HL-60 (cell line): ENCODE measurements around the gene NRF1.

ENCODE experiments used
- DNase-seq, 2 experiments: peaks; one replicate each; pipeline ENCODE4 v3.0.0-alpha.2; 2010 to 2020; ENCODE audit warnings: low read depth in 1 of 2, low spot score in 1 of 2
- H3K27ac ChIP-seq: fragments of 250-450 bp; sonication (Bioruptor Pico); replicated peaks from 2 replicates; pipeline ENCODE4 v1.5.1; 2020; ENCODE audit warnings: mild to moderate bottlenecking, moderate library complexity
- H3K27me3 ChIP-seq: fragments of 250-450 bp; sonication (Bioruptor Pico); 2 replicates; pipeline ENCODE4 v1.5.1; 2021; ENCODE audit warnings: mild to moderate bottlenecking, moderate library complexity; ENCODE audit not compliant: insufficient read depth, poor library complexity, severe bottlenecking
- H3K4me3 ChIP-seq: replicated peaks from 2 replicates; pipeline ENCODE4 v1.5.1; 2011; ENCODE audit warnings: mild to moderate bottlenecking, control low read depth, low read length; ENCODE audit not compliant: insufficient read depth
- GABPA ChIP-seq: IDR thresholded peaks from 2 replicates; pipeline ENCODE4 v1.6.1; 2012; ENCODE audit warnings: low read depth
- POLR2AphosphoS5 ChIP-seq: IDR thresholded peaks from 2 replicates; pipeline ENCODE4 v1.6.1; 2012; ENCODE audit warnings: low read depth
- SPI1 ChIP-seq: IDR thresholded peaks from 2 replicates; pipeline ENCODE4 v1.6.1; 2012; ENCODE audit warnings: low read depth, mild to moderate bottlenecking, borderline replicate concordance
- TF ChIP-seq, protein P1 (sequence below): IDR thresholded peaks from one replicate; pipeline ENCODE4 v1.5.1; 2011; ENCODE audit warnings: low read length, control low read depth, inconsistent platforms; ENCODE audit not compliant: insufficient read depth
- TF ChIP-seq, protein P2 (sequence below): IDR thresholded peaks from 2 replicates; pipeline ENCODE4 v1.6.1; 2012; ENCODE audit warnings: low read depth; ENCODE audit not compliant: insufficient replicate concordance

Gene NRF1

DNA sequence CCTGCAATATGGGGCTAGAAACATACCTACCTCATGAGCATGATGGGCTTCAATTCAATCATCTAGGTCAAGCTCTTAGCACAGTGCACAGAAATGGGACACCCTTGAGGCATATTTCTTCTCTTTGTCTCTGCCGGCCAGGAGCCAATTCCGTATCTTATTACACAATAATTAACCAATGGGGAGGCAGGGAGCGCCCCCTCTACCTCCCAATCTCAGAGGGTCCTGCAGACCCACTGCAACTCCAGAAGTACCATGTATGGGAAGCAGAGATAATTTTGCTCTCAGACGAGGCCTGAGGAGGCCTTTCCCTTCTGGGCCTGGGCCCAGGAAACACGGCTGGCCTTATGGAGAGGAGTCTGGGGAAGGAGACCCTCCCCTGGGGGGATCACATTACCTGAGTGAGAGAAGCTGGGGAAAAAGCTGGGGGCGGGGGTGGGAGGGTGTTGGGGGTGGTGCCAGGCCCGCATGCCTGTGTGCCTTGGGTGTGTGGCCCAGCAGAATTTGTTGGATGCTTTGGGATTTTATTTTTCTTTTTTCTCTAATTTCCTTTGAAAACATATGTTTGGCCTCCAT, 185.8 kb downstream of the NRF1 start:
- TF ChIP-seq, protein P1, sequence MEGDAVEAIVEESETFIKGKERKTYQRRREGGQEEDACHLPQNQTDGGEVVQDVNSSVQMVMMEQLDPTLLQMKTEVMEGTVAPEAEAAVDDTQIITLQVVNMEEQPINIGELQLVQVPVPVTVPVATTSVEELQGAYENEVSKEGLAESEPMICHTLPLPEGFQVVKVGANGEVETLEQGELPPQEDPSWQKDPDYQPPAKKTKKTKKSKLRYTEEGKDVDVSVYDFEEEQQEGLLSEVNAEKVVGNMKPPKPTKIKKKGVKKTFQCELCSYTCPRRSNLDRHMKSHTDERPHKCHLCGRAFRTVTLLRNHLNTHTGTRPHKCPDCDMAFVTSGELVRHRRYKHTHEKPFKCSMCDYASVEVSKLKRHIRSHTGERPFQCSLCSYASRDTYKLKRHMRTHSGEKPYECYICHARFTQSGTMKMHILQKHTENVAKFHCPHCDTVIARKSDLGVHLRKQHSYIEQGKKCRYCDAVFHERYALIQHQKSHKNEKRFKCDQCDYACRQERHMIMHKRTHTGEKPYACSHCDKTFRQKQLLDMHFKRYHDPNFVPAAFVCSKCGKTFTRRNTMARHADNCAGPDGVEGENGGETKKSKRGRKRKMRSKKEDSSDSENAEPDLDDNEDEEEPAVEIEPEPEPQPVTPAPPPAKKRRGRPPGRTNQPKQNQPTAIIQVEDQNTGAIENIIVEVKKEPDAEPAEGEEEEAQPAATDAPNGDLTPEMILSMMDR, result no peak
- TF ChIP-seq, protein P2, sequence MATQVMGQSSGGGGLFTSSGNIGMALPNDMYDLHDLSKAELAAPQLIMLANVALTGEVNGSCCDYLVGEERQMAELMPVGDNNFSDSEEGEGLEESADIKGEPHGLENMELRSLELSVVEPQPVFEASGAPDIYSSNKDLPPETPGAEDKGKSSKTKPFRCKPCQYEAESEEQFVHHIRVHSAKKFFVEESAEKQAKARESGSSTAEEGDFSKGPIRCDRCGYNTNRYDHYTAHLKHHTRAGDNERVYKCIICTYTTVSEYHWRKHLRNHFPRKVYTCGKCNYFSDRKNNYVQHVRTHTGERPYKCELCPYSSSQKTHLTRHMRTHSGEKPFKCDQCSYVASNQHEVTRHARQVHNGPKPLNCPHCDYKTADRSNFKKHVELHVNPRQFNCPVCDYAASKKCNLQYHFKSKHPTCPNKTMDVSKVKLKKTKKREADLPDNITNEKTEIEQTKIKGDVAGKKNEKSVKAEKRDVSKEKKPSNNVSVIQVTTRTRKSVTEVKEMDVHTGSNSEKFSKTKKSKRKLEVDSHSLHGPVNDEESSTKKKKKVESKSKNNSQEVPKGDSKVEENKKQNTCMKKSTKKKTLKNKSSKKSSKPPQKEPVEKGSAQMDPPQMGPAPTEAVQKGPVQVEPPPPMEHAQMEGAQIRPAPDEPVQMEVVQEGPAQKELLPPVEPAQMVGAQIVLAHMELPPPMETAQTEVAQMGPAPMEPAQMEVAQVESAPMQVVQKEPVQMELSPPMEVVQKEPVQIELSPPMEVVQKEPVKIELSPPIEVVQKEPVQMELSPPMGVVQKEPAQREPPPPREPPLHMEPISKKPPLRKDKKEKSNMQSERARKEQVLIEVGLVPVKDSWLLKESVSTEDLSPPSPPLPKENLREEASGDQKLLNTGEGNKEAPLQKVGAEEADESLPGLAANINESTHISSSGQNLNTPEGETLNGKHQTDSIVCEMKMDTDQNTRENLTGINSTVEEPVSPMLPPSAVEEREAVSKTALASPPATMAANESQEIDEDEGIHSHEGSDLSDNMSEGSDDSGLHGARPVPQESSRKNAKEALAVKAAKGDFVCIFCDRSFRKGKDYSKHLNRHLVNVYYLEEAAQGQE, result no peak
- no peak for TF ChIP-seq POLR2AphosphoS5
- no peak for TF ChIP-seq GABPA
- no peak for TF ChIP-seq SPI1
- DNase-seq, result no peak
- H3K27me3 ChIP-seq, result no peaks in the 10 kb centered on the region
- H3K4me3 ChIP-seq, result no peak overlapping the region
- H3K27ac ChIP-seq, result no peak overlapping the region

DNA sequence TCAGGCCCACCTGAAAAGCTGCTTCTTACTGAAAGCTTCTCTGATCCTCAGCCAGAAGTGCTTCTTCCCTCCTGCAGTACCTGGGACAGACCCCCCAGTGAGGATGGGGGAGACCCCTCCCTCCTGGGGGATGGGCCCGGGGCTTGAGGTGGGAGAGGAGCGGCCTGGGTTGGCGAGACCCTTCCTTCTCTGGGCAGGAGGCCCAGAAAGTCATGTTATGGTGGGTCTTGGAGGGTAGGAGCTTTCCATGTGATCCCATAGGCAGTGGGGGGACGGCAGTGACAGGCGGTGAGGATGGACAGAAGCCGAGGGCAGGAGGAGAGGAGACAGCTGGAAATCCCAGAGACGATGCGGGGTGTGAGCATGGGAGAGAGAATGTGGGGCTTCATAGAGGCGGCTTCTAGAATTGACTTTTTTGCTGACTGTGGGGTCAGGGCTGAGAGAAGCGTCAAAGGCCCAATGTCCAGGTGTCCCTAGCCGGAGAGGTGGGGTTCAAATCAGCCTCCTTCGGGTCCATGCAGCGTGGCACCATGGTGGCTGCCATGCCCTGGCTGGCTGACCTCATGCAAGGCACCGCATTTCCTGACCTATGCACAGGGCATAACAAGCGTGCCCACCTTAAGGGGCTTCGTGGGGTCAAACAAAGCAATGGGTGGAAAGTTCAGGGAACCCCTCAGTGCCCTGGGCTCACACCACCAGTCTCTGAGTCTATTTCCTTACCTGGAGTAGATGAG, 187.3 kb downstream of the NRF1 start:
- no peak for DNase-seq
- Histone ChIP-seq H3K4me3 (no peak overlapping the region), H3K27ac (no peak overlapping the region), H3K27me3 (no peaks in the 10 kb centered on the region)
- TF ChIP-seq POLR2AphosphoS5, result no peak
- TF ChIP-seq, protein P1, result no peak
- TF ChIP-seq, protein P2, result no peak
- TF ChIP-seq SPI1, result no peak
- TF ChIP-seq GABPA, result no peak

DNA sequence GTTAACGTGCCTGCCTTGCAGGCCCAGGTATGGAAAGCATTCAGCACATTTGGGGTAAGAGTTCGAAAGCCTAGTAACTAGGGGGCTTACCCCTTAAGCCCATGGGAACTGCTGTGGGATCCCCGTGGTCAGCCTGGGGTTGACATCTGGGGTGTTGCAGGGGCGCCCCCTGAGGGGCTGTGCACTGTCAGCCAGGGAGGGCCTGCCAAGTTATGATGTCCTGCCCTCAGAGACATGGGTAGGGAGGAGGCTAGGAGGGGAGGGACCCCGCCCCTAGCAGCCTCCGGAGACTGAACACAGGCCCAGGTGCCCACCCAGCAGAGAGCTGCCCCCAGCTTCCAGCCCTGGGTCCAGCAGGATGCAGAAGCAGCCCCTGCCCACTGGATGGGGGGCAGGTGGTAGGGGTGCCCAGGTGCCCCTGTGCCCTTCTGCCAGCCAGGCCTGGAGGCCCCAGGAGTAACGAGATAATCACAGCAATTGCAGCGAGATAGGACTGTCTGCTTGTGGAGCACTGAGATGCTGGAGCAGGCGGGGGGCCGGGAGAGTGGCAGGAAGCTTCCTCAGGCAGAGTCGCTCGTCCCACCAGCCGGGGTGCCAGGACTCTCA, 187.9 kb downstream of the NRF1 start:
- no peak for DNase-seq
- no peak for TF ChIP-seq SPI1
- TF ChIP-seq, protein P2, result no peak
- TF ChIP-seq POLR2AphosphoS5, result no peak
- TF ChIP-seq, protein P1, result no peak
- TF ChIP-seq GABPA, result no peak
- H3K4me3 ChIP-seq, result no peak overlapping the region
- H3K27ac ChIP-seq, result no peak overlapping the region
- no peaks in the 10 kb centered on the region for H3K27me3 ChIP-seq
